Hepatocyte (in vitro differentiated cells): Measurements from ENCODE around the gene VRK3. TPM values are rescaled to one million over a fixed set of nuclear protein-coding genes. Genes with fewer than 3 reads are reported as not detected.

ENCODE experiments used
- DNase-seq: peaks from one replicate; pipeline ENCODE4 v3.0.0-alpha.2; 2016; ENCODE audit warnings: low spot score
- H2AFZ ChIP-seq: fragments of 200-600 bp; sonication (generic); 2 replicates; pipeline ENCODE4 v1.6.0; 2016; ENCODE audit warnings: antibody characterized with exemption, mild to moderate bottlenecking
- H3K27ac ChIP-seq: fragments of 200-600 bp; sonication (generic); 2 replicates; pipeline ENCODE4 v1.5.1; 2016; ENCODE audit warnings: mild to moderate bottlenecking
- H3K27me3 ChIP-seq: fragments of 200-600 bp; sonication (generic); 2 replicates; pipeline ENCODE4 v1.6.1; 2016
- H3K36me3 ChIP-seq: fragments of 200-600 bp; sonication (generic); replicated peaks from 2 replicates; pipeline ENCODE4 v1.5.1; 2016; ENCODE audit warnings: low read depth; ENCODE audit not compliant: insufficient read depth
- H3K4me1 ChIP-seq: fragments of 200-600 bp; sonication (generic); 2 replicates; pipeline ENCODE4 v1.5.1; 2016; ENCODE audit warnings: mild to moderate bottlenecking, moderate library complexity; ENCODE audit not compliant: insufficient read depth
- H3K4me2 ChIP-seq: fragments of 200-600 bp; sonication (generic); 2 replicates; pipeline ENCODE4 v1.6.0; 2016
- H3K4me3 ChIP-seq: fragments of 200-600 bp; sonication (generic); 2 replicates; pipeline ENCODE4 v1.5.1; 2016; ENCODE audit warnings: mild to moderate bottlenecking
- H3K79me2 ChIP-seq: fragments of 200-600 bp; sonication (generic); 2 replicates; pipeline ENCODE4 v1.6.0; 2017; ENCODE audit warnings: mild to moderate bottlenecking
- H3K9me2 ChIP-seq: fragments of 200-600 bp; sonication (generic); replicated peaks from 2 replicates; pipeline ENCODE4 v1.6.0; 2017; ENCODE audit warnings: mild to moderate bottlenecking; ENCODE audit not compliant: insufficient read depth
- H3K9me3 ChIP-seq: fragments of 200-600 bp; sonication (generic); 2 replicates; pipeline ENCODE4 v1.5.1; 2016; ENCODE audit warnings: low read depth, mild to moderate bottlenecking
- H4K20me1 ChIP-seq: fragments of 200-600 bp; sonication (generic); 2 replicates; pipeline ENCODE4 v1.6.0; 2016; ENCODE audit warnings: mild to moderate bottlenecking; ENCODE audit not compliant: insufficient read depth, poor library complexity, severe bottlenecking
- CTCF ChIP-seq: fragments of 200-600 bp; sonication (generic); IDR thresholded peaks from 2 replicates; pipeline ENCODE4 v1.5.1; 2016; ENCODE audit warnings: antibody characterized with exemption, mild to moderate bottlenecking; ENCODE audit not compliant: poor library complexity
- EZH2 ChIP-seq: fragments of 200-600 bp; sonication (generic); IDR thresholded peaks from 2 replicates; pipeline ENCODE4 v1.6.1; 2016; ENCODE audit warnings: antibody characterized with exemption, mild to moderate bottlenecking, borderline replicate concordance
- EZH2phosphoT487 ChIP-seq: fragments of 200-600 bp; sonication (generic); IDR thresholded peaks from one replicate; pipeline ENCODE4 v1.6.1; 2018; ENCODE audit warnings: antibody characterized with exemption, mild to moderate bottlenecking, low read depth, moderate library complexity; ENCODE audit not compliant: unreplicated experiment, severe bottlenecking
- WGBS: methylation state at CpG from one replicate; pipeline ENCODE4 v1.1.6; 2016; ENCODE audit warnings: low lambda C conversion rate; ENCODE audit errors: missing lambda C conversion rate; 5-methylcytosine and 5-hydroxymethylcytosine counted together
- polyA plus RNA-seq: library from polyadenylated mRNA; unstranded; fragments of >200 nt; fragmentation: Nextera tagmentation; extraction: Ambion mirVana; gene quantifications from 2 replicates; pipeline ENCODE4 v1.2.1, GENCODE V29; 2016
- total RNA-seq: library from RNA; depleted of rRNA; stranded (reverse); fragments of >200 nt; gene quantifications from 2 replicates; pipeline ENCODE4 v1.2.3, GENCODE V29; 2014

The VRK3 gene
- total and polyA plus RNA-seq, 2 experiments from 2014 or later: 39.7 to 42.3 TPM

DNA sequence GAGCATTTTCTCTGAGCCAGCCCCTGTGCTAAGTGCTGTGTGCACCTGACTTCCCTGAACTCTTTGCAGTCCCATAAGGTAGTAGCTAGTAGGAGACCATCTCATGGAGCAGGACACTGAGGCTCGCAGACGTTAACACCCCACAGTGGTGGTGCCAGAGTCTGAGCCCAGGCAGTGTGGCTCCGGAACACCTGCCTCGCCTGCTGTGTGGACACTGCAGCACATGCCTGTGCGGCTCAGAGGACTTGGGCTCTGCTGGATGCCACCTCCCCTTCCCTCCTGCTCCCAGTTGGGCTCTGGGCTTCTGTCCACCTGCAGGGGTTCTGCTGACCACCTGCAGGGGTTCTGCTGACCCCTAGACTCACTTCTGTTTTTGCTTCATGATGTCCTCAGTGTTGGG is 37.2 kb downstream of the VRK3 start:
- TF ChIP-seq EZH2 (no peak), EZH2phosphoT487 (no peak), CTCF (no peak)
- H3K4me3 ChIP-seq: no peak overlapping the region
- H4K20me1 ChIP-seq: no peaks in the 10 kb centered on the region
- DNase-seq: no peak
- no peaks in the 10 kb centered on the region for H3K9me3 ChIP-seq
- no peaks in the 10 kb centered on the region for H3K36me3 ChIP-seq
- H3K9me2 ChIP-seq: no peaks in the 10 kb centered on the region
- H3K27me3 ChIP-seq: no peaks in the 10 kb centered on the region
- peaks cover 6% of the 10 kb centered on the region for H3K4me1 ChIP-seq
- H2AFZ ChIP-seq: no peak overlapping the region
- no peak overlapping the region for H3K27ac ChIP-seq
- no peak overlapping the region for H3K4me2 ChIP-seq
- 99% methylated on average over 5 of the region's 5 CpGs for WGBS
- H3K79me2 ChIP-seq: no peaks in the 10 kb centered on the region

DNA sequence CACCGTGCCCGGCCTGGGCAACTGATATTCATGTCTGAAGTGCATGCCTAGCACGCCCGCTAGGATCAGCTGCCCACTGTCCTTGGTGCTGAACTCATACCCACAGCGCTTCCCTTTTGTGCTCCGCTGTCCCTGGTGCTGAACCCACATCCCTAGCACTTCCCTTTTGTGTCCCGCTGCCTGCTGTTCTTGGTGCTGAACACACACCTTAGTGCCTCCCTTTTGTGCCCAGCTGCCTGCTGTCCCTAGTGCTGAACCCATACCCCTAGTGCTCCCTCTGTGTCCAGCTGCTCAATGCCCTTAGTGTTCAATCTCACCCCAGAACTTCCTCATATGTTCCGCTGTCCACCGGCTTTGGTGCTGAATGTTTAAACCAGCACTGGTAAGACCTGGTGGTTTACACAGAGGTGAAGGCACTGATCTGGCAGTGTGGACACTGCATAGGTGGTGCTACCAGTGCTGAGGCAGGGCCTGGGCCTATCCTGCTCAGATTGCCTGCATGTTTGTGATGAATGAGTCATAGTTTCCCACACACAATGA is 37.9 kb downstream of the VRK3 start:
- 17% methylated on average over 9 of the region's 9 CpGs for WGBS
- TF ChIP-seq EZH2phosphoT487: no peak
- TF ChIP-seq EZH2: no peak
- no peak for TF ChIP-seq CTCF
- H3K36me3 ChIP-seq: no peaks in the 10 kb centered on the region

DNA sequence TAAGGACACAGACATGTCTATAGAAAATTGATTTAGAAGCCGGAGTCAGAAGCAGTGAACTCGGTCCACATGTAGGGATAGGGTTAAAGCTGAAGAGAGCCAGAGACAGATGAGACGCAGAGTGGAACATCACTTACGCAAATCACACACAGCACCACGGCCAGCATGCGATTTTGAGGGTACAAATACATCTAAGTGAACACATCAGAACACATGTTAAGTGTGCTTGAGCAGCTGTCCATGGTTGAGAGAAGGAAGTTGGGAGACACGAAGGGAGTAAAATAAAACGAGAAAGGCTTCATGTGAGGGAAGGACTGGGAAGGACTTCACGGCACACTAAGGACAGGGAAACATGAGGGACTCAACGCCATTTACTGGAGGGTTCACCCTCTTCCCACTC is 38.8 kb downstream of the VRK3 start:
- H3K27ac ChIP-seq: no peak overlapping the region
- no peak for DNase-seq
- H3K27me3 ChIP-seq: no peaks in the 10 kb centered on the region
- H3K4me3 ChIP-seq: no peak overlapping the region
- TF ChIP-seq CTCF (no peak), EZH2 (no peak), EZH2phosphoT487 (no peak)
- H3K36me3 ChIP-seq: no peaks in the 10 kb centered on the region
- H3K4me2 ChIP-seq: no peak overlapping the region
- peaks cover 14% of the 10 kb centered on the region for H3K4me1 ChIP-seq
- no peak overlapping the region for H2AFZ ChIP-seq
- H3K9me3 ChIP-seq: no peaks in the 10 kb centered on the region
- H3K9me2 ChIP-seq: no peaks in the 10 kb centered on the region
- no peaks in the 10 kb centered on the region for H4K20me1 ChIP-seq
- H3K79me2 ChIP-seq: no peaks in the 10 kb centered on the region
- WGBS: 95% methylated on average over 10 of the region's 10 CpGs

More for the DNA sequence above, 37.9 kb downstream of the VRK3 start:
- Histone ChIP-seq H3K4me1 (peaks cover 10% of the 10 kb centered on the region), H3K9me2 (no peaks in the 10 kb centered on the region), H2AFZ (no peak overlapping the region), H3K9me3 (no peaks in the 10 kb centered on the region), H3K79me2 (no peaks in the 10 kb centered on the region), H3K4me2 (no peak overlapping the region), H3K27me3 (no peaks in the 10 kb centered on the region), H3K4me3 (no peak overlapping the region), H3K27ac (no peak overlapping the region), H4K20me1 (no peaks in the 10 kb centered on the region)
- DNase-seq: peak; percentile 95

DNA sequence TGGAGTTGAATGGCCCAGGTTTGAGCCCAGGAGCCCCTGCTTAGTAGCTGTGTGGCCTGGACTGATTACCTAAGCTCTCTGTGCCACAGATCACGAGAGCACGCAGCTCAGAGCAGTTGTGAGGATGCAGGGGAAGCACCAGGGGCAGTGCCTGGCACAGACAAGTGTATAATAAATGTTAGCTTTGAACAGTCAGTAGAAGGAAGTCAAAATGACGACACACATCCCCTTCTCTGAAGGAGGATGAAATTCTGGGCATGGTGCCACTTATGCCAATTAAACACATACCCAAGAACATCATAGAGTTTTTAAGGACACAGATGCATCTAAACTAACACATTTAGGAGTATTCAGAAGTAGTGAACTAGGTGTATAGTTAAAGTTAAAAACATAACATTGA is 39.3 kb downstream of the VRK3 start:
- no peak for TF ChIP-seq EZH2phosphoT487
- TF ChIP-seq CTCF: no peak
- TF ChIP-seq EZH2: no peak
- Histone ChIP-seq H4K20me1 (no peaks in the 10 kb centered on the region), H2AFZ (no peak overlapping the region), H3K4me3 (no peak overlapping the region), H3K9me2 (no peaks in the 10 kb centered on the region), H3K27ac (no peak overlapping the region), H3K27me3 (no peaks in the 10 kb centered on the region), H3K9me3 (no peaks in the 10 kb centered on the region), H3K4me2 (no peak overlapping the region), H3K79me2 (no peaks in the 10 kb centered on the region), H3K4me1 (peaks cover 14% of the 10 kb centered on the region), H3K36me3 (no peaks in the 10 kb centered on the region)
- WGBS: 96% methylated on average over 3 of the region's 3 CpGs
- no peak for DNase-seq
